ENCODE measurements around the gene SLC30A9. TPM values are rescaled to one million over a fixed set of nuclear protein-coding genes. Genes with fewer than 3 reads are reported as not detected.

Gene SLC30A9
- total RNA-seq, 1 donor = 58.3 TPM

DNA sequence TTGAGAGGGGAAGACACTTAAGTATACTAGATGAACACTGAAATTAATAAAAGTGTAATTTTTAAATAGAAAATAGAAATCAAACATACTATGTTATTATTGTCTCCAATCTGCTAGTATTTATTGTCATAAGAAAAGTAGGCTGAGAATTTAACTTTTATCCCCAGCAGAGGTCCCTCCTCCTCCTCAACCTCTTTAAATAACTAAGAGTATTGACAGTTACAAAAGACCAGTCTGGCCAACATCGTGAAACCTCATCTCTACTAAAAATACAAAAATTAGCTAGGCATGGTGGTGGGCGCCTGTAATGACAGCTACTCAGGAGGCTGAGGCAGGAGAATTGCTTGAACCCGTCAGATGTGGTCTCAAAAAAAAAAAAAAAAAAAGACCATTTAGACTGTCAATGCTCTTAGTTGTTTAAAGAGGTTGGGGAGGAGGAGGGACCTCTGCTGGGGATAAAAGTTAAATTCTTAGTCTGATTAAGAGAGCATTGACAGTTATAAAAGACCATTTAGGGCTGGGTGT is 4.2 kb downstream of the SLC30A9 start:
- no peak for DNase-seq (ENCODE audit: insufficient read length, low spot score, missing footprints)
- Histone ChIP-seq H3K79me2 (ENCODE audit: insufficient read depth, low read length) (peaks cover 91% of the 10 kb centered on the region), H3K36me3 (ENCODE audit: insufficient read depth, low read length) (no peaks in the 10 kb centered on the region), H2AFZ (ENCODE audit: low read length) (no peak overlapping the region), H3K27me3 (ENCODE audit: insufficient read depth, low read length) (no peaks in the 10 kb centered on the region), H3K4me3 (ENCODE audit: insufficient read depth, low read length) (no peak overlapping the region), H3K27ac (ENCODE audit: low read depth, low read length) (no peak overlapping the region), H3K4me2 (ENCODE audit: insufficient read depth, low read length) (no peak overlapping the region), H3K4me1 (ENCODE audit: insufficient read depth, low read length) (peaks cover 18% of the 10 kb centered on the region), H3K9me3 (ENCODE audit: low read depth, low read length) (no peaks in the 10 kb centered on the region), H4K20me1 (ENCODE audit: insufficient read depth, low read length) (peaks cover 18% of the 10 kb centered on the region)
- TF ChIP-seq, protein P1, sequence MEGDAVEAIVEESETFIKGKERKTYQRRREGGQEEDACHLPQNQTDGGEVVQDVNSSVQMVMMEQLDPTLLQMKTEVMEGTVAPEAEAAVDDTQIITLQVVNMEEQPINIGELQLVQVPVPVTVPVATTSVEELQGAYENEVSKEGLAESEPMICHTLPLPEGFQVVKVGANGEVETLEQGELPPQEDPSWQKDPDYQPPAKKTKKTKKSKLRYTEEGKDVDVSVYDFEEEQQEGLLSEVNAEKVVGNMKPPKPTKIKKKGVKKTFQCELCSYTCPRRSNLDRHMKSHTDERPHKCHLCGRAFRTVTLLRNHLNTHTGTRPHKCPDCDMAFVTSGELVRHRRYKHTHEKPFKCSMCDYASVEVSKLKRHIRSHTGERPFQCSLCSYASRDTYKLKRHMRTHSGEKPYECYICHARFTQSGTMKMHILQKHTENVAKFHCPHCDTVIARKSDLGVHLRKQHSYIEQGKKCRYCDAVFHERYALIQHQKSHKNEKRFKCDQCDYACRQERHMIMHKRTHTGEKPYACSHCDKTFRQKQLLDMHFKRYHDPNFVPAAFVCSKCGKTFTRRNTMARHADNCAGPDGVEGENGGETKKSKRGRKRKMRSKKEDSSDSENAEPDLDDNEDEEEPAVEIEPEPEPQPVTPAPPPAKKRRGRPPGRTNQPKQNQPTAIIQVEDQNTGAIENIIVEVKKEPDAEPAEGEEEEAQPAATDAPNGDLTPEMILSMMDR (IDR thresholded peaks at IDR 0.05; ENCODE audit: extremely low read depth, low read depth, low read length) = no peak

DNA sequence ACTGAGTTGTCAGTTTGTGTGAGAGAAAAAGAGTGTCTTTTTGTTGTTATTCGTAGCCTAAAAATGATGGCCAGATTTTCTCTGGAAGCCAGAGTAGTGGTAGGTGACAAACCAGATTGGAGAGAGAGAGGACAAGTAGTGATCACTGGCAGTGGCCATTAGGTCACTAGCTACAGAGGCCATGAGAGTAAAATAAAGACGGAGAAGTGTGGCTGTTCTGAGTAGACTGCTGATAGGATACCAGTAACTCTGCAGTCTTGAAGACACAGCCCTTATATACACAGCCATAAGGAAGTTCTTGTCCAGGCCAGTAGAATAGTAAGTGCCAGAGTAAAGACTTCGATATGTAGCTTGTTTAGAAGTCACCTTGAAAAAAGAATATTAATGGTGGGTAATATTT is 7.7 kb downstream of the SLC30A9 start:
- Histone ChIP-seq H3K27ac (ENCODE audit: low read depth, low read length) (no peak overlapping the region), H2AFZ (ENCODE audit: low read length) (no peak overlapping the region), H3K36me3 (ENCODE audit: insufficient read depth, low read length) (peaks cover 4% of the 10 kb centered on the region), H3K79me2 (ENCODE audit: insufficient read depth, low read length) (peaks cover 88% of the 10 kb centered on the region), H3K4me1 (ENCODE audit: insufficient read depth, low read length) (peaks cover 3% of the 10 kb centered on the region), H3K27me3 (ENCODE audit: insufficient read depth, low read length) (no peaks in the 10 kb centered on the region), H3K4me2 (ENCODE audit: insufficient read depth, low read length) (no peak overlapping the region), H3K4me3 (ENCODE audit: insufficient read depth, low read length) (no peak overlapping the region), H4K20me1 (ENCODE audit: insufficient read depth, low read length) (peaks cover 10% of the 10 kb centered on the region), H3K9me3 (ENCODE audit: low read depth, low read length) (no peaks in the 10 kb centered on the region)
- DNase-seq (ENCODE audit: insufficient read length, low spot score, missing footprints) = no peak
- TF ChIP-seq, protein P1 (IDR thresholded peaks at IDR 0.05; ENCODE audit: extremely low read depth, low read depth, low read length) = no peak

DNA sequence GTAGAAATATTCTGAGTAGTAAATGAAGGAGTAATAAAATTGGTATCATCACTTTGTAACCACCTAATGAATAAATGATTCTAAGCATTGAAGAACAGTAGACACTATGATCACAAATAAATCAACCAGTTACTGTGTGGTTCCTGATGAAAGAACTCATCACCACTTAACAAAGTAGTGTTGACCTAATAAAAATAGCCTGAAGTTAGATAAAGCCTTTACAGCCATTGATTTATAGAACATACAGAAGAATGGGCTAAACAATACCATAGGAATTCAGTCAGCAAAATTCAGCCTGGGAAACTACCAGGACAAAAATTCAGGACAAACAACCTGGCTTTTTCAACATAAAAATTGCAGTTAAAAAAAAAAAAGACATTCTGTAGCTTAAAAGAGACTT is 9.0 kb downstream of the SLC30A9 start:
- Histone ChIP-seq H3K9me3 (ENCODE audit: low read depth, low read length) (no peaks in the 10 kb centered on the region), H3K4me1 (ENCODE audit: insufficient read depth, low read length) (peaks cover 3% of the 10 kb centered on the region), H3K27ac (ENCODE audit: low read depth, low read length) (no peak overlapping the region), H3K27me3 (ENCODE audit: insufficient read depth, low read length) (no peaks in the 10 kb centered on the region), H3K4me2 (ENCODE audit: insufficient read depth, low read length) (no peak overlapping the region), H3K4me3 (ENCODE audit: insufficient read depth, low read length) (no peak overlapping the region), H4K20me1 (ENCODE audit: insufficient read depth, low read length) (peaks cover 12% of the 10 kb centered on the region), H3K36me3 (ENCODE audit: insufficient read depth, low read length) (peaks cover 10% of the 10 kb centered on the region), H3K79me2 (ENCODE audit: insufficient read depth, low read length) (peaks cover 90% of the 10 kb centered on the region), H2AFZ (ENCODE audit: low read length) (no peak overlapping the region)
- no peak for DNase-seq (ENCODE audit: insufficient read length, low spot score, missing footprints)
- TF ChIP-seq, protein P1 (IDR thresholded peaks at IDR 0.05; ENCODE audit: extremely low read depth, low read depth, low read length) = no peak

DNA sequence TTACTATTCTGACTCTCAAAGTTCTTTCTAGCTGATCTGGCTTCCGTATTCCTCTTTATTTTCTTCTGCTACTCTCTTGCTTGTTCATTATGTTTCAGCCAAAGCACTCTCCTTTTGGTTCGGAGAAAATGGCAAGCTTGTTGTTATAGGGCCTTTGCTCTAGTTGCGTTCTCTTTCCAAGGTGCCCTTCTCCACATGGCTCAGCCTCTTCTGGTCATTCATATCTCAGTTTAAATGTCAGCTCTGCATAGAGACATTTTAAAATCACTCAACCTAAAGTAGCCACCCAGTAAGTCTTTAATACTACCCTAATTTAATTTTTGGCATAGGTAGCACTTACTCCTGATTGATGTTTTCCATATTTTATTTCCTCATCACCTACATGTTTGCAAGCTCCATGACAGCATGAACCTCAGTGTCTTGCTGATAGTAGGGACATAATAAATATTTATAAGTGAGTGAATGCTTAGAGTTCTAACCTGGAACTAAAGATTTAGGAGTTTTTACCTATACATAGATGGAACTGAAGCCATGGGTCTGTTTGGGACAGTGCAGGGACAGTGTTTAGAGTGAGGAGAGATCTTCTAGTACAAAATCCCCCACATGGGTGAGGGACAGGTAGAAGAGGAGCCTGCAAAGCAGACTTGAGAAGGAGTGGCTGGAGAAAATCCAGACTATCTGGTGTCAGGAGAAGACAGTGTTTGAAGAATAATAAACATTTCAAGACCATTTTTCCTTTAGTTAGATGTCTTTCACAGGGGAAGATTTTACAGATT is 17.9 kb downstream of the SLC30A9 start:
- H3K4me2 ChIP-seq (ENCODE audit: insufficient read depth, low read length) = no peak overlapping the region
- TF ChIP-seq, protein P1 (IDR thresholded peaks at IDR 0.05; ENCODE audit: extremely low read depth, low read depth, low read length) = no peak
- H4K20me1 ChIP-seq (ENCODE audit: insufficient read depth, low read length) = peaks cover 14% of the 10 kb centered on the region

More for the DNA sequence above, 17.9 kb downstream of the SLC30A9 start:
- Histone ChIP-seq H3K79me2 (ENCODE audit: insufficient read depth, low read length) (peaks cover 81% of the 10 kb centered on the region), H3K36me3 (ENCODE audit: insufficient read depth, low read length) (peaks cover 13% of the 10 kb centered on the region), H3K9me3 (ENCODE audit: low read depth, low read length) (no peaks in the 10 kb centered on the region), H3K4me3 (ENCODE audit: insufficient read depth, low read length) (no peak overlapping the region), H3K27me3 (ENCODE audit: insufficient read depth, low read length) (no peaks in the 10 kb centered on the region), H3K27ac (ENCODE audit: low read depth, low read length) (no peak overlapping the region), H3K4me1 (ENCODE audit: insufficient read depth, low read length) (no peaks in the 10 kb centered on the region), H2AFZ (ENCODE audit: low read length) (no peak overlapping the region)
- DNase-seq (ENCODE audit: insufficient read length, low spot score, missing footprints) = no peak
